H9 (cell line): ENCODE measurements around the gene FAM184A. TPM values are rescaled to one million over a fixed set of nuclear protein-coding genes. Genes with fewer than 3 reads are reported as not detected.

Experiments used
- DNase-seq: peaks from one replicate; pipeline ENCODE4 v3.0.0-alpha.2; 2017
- H2AFZ ChIP-seq: one replicate; pipeline ENCODE4 v1.6.1; 2013; ENCODE audit warnings: mild to moderate bottlenecking, low read length, control low read depth, moderate library complexity
- H2AK5ac ChIP-seq: 2 replicates; pipeline ENCODE4 v1.6.1; 2013; ENCODE audit warnings: low read length, control low read depth, mixed read lengths; ENCODE audit not compliant: insufficient read length
- H2BK120ac ChIP-seq: one replicate; pipeline ENCODE4 v1.6.1; 2013; ENCODE audit warnings: low read depth, mild to moderate bottlenecking, low read length, control low read depth, inconsistent platforms; ENCODE audit not compliant: poor library complexity, severe bottlenecking
- H2BK12ac ChIP-seq: 2 replicates; pipeline ENCODE4 v1.6.1; 2013; ENCODE audit warnings: low read length, control low read depth, mixed read lengths, low read depth; ENCODE audit not compliant: insufficient read length
- H2BK15ac ChIP-seq: 2 replicates; pipeline ENCODE4 v1.6.1; 2013; ENCODE audit warnings: low read depth, low read length, control low read depth
- H2BK20ac ChIP-seq: one replicate; pipeline ENCODE4 v1.6.1; 2013; ENCODE audit warnings: low read depth, mild to moderate bottlenecking, low read length, control low read depth, inconsistent platforms; ENCODE audit not compliant: poor library complexity, severe bottlenecking
- H2BK5ac ChIP-seq: 2 replicates; pipeline ENCODE4 v1.6.1; 2013; ENCODE audit warnings: low read length, control low read depth, mixed read lengths; ENCODE audit not compliant: insufficient read length
- H3K14ac ChIP-seq: 2 replicates; pipeline ENCODE4 v1.6.1; 2013; ENCODE audit warnings: low read length, control low read depth; ENCODE audit not compliant: insufficient read depth
- H3K18ac ChIP-seq: 2 replicates; pipeline ENCODE4 v1.6.1; 2013; ENCODE audit warnings: low read depth, mild to moderate bottlenecking, mixed read lengths, low read length, control low read depth; ENCODE audit not compliant: insufficient read length
- H3K23ac ChIP-seq: 2 replicates; pipeline ENCODE4 v1.6.1; 2013; ENCODE audit warnings: low read length, control low read depth, mixed read lengths, low read depth; ENCODE audit not compliant: insufficient read length
- H3K23me2 ChIP-seq: 2 replicates; pipeline ENCODE4 v1.6.1; 2013; ENCODE audit warnings: low read depth, mild to moderate bottlenecking, mixed read lengths, low read length, control low read depth; ENCODE audit not compliant: insufficient read length, poor library complexity, severe bottlenecking
- H3K27ac ChIP-seq: 2 replicates; pipeline ENCODE4 v1.5.1; 2013; ENCODE audit warnings: low read length, control low read depth, mixed read lengths, low read depth; ENCODE audit not compliant: insufficient read length
- H3K27me3 ChIP-seq: 2 replicates; pipeline ENCODE4 v1.6.1; 2013; ENCODE audit warnings: low read length, control low read depth, inconsistent platforms; ENCODE audit not compliant: insufficient read depth
- H3K4ac ChIP-seq: 2 replicates; pipeline ENCODE4 v1.6.1; 2013; ENCODE audit warnings: low read depth, mild to moderate bottlenecking, control low read depth, inconsistent platforms, low read length, moderate library complexity
- H3K4me1 ChIP-seq: 2 replicates; pipeline ENCODE4 v1.6.1; 2013; ENCODE audit warnings: low read length, control low read depth, inconsistent platforms; ENCODE audit not compliant: insufficient read depth
- H3K4me2 ChIP-seq: 2 replicates; pipeline ENCODE4 v1.6.1; 2013; ENCODE audit warnings: low read length, control low read depth, mixed read lengths; ENCODE audit not compliant: insufficient read length, insufficient read depth
- H3K56ac ChIP-seq: 2 replicates; pipeline ENCODE4 v1.6.1; 2013; ENCODE audit warnings: low read depth, mild to moderate bottlenecking, mixed read lengths, low read length, control low read depth; ENCODE audit not compliant: insufficient read length
- H3K79me1 ChIP-seq: 2 replicates; pipeline ENCODE4 v1.6.1; 2013; ENCODE audit warnings: low read depth, mild to moderate bottlenecking, moderate library complexity, low read length, control low read depth, inconsistent platforms; ENCODE audit not compliant: insufficient read depth, poor library complexity, severe bottlenecking
- H3K79me2 ChIP-seq: 2 replicates; pipeline ENCODE4 v1.6.1; 2013; ENCODE audit warnings: low read length, control low read depth, inconsistent platforms; ENCODE audit not compliant: insufficient read depth
- H3K9ac ChIP-seq: 2 replicates; pipeline ENCODE4 v1.6.1; 2013; ENCODE audit warnings: low read length, control low read depth, mixed read lengths; ENCODE audit not compliant: insufficient read length; ENCODE audit errors: extremely low read depth
- H3K9me3 ChIP-seq: one replicate; pipeline ENCODE4 v1.6.1; 2013; ENCODE audit warnings: low read depth, low read length, inconsistent platforms; ENCODE audit not compliant: control insufficient read depth
- H3T11ph ChIP-seq: one replicate; pipeline ENCODE4 v1.6.1; 2013; ENCODE audit warnings: mild to moderate bottlenecking, low read length, control low read depth, inconsistent platforms
- H4K20me1 ChIP-seq: one replicate; pipeline ENCODE4 v1.6.1; 2013; ENCODE audit not compliant: control insufficient read depth, insufficient read length, insufficient read depth
- H4K5ac ChIP-seq: 2 replicates; pipeline ENCODE4 v1.6.1; 2013; ENCODE audit warnings: low read depth, mild to moderate bottlenecking, mixed read lengths, low read length, control low read depth; ENCODE audit not compliant: insufficient read length
- H4K8ac ChIP-seq: replicated peaks from 2 replicates; pipeline ENCODE4 v1.6.1; 2013; ENCODE audit warnings: low read length, control low read depth, mixed read lengths, low read depth; ENCODE audit not compliant: insufficient read length
- H4K91ac ChIP-seq: 2 replicates; pipeline ENCODE4 v1.6.1; 2013; ENCODE audit warnings: low read depth, mild to moderate bottlenecking, moderate library complexity, mixed read lengths, low read length, control low read depth; ENCODE audit not compliant: insufficient read length
- H3K27ac Mint-ChIP-seq, 3 experiments: 2 replicates in 2 of 3; 3 replicates in 1 of 3; pipeline ENCODE4 v1.8.0; 2020 to 2021; ENCODE audit warnings: mixed read lengths in 3 of 3, mild to moderate bottlenecking in 1 of 3, moderate library complexity in 1 of 3
- H3K27me3 Mint-ChIP-seq: 2 replicates; pipeline ENCODE4 v1.8.0; 2021; ENCODE audit warnings: low read depth, mild to moderate bottlenecking, moderate library complexity, mixed read lengths
- H3K36me3 Mint-ChIP-seq, 3 experiments: 2 replicates in 2 of 3; 3 replicates in 1 of 3; pipeline ENCODE4 v1.8.0; 2020 to 2021; ENCODE audit warnings: low read depth in 3 of 3, mixed read lengths in 3 of 3; ENCODE audit not compliant: insufficient read depth in 1 of 3
- H3K4me1 Mint-ChIP-seq, 2 experiments: 2 replicates each; pipeline ENCODE4 v1.8.0; 2020; ENCODE audit warnings: mixed read lengths in 2 of 2
- H3K4me3 Mint-ChIP-seq, 2 experiments: 2 replicates in 1 of 2; 3 replicates in 1 of 2; pipeline ENCODE4 v1.8.0; 2020 to 2021; ENCODE audit warnings: mild to moderate bottlenecking in 2 of 2, mixed read lengths in 2 of 2, moderate library complexity in 1 of 2
- H3K9me3 Mint-ChIP-seq, 2 experiments: 2 replicates in 1 of 2; 3 replicates in 1 of 2; pipeline ENCODE4 v1.8.0; 2020; ENCODE audit warnings: mild to moderate bottlenecking in 2 of 2, mixed read lengths in 2 of 2, moderate library complexity in 1 of 2
- WGBS: extraction: QIAGEN DNeasy Blood & Tissue Kit; methylation state at CpG from one replicate; pipeline ENCODE4 v1.1.7; 2013; ENCODE audit warnings: missing lambda C conversion rate, low lambda C conversion rate, mixed read lengths; ENCODE audit not compliant: insufficient read length; ENCODE audit errors: extremely low coverage; 5-methylcytosine and 5-hydroxymethylcytosine counted together
- total RNA-seq: library from RNA; stranded (reverse); gene quantifications from 2 replicates; pipeline ENCODE4 v1.2.1, GENCODE V29; 2021
- TF ChIP-seq, protein P1 (sequence below): fragments of 200-600 bp; sonication (generic); conservative IDR thresholded peaks from 3 replicates; pipeline ENCODE4 v1.8.0; 2021; ENCODE audit warnings: antibody characterized with exemption, mild to moderate bottlenecking

Gene FAM184A
- total RNA-seq, 1 experiment from 2014 or later = 11.4 TPM

DNA sequence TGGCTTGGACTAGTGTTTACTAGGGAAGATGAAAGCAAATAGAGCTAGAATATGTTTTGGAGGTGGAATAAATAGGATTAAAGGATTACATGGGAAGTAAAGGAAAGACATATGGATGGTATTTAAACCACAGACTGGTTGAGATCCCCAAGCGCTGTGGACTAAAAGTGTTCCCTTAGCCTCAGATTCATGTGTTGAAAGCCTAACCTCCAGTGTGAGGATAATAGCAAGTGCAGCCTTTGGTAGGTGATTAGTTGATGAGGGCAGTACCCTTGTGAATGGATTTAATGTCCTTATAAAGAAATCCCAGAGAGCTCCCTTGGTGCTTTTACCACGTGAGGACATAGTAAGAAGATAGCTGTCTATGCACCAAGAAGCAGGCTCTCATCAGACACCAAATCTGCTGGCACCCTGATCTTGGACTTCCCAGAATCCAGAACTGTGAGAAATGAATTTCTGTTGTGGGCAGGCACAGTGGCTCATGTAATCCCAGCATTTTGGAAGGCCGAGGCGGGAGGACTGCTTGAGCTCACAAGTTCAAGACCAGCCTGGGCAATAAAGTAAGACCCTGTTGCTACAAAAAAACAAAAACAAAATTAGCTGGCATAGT, 86.2 kb downstream of the FAM184A start:
- no peak overlapping the region for H3T11ph ChIP-seq
- no peak overlapping the region for H3K4me2 ChIP-seq
- Mint-ChIP-seq H3K9me3 (no peaks in the 10 kb centered on the region), H3K4me1 (0 out of 4 replicates have a peak, but pooled peaks cover 0 to 3% of the 10 kb centered on the region in 2 experiments), H3K27ac (peak overlapping the region in 1 of 3 experiments; percentile 7; a peak in 1 of 7 replicates), H3K27me3 (no peaks in the 10 kb centered on the region), H3K4me3 (no peak overlapping the region), H3K36me3 (peaks cover 0 to 4% (median 0%) of the 10 kb centered on the region in 3 experiments; a peak in 3 of 7 replicates)
- no CpG with 5 or more reads among the region's 4 CpGs for WGBS
- H3K56ac ChIP-seq = no peak overlapping the region
- no peak for DNase-seq
- H3K18ac ChIP-seq = no peak overlapping the region
- H2BK12ac ChIP-seq = no peak overlapping the region
- H3K14ac ChIP-seq = no peak overlapping the region
- H4K20me1 ChIP-seq = no peaks in the 10 kb centered on the region
- H2BK5ac ChIP-seq = no peak overlapping the region
- H3K4ac ChIP-seq = no peak overlapping the region
- no peak overlapping the region for H3K9ac ChIP-seq
- no peak overlapping the region for H4K91ac ChIP-seq
- H3K27ac ChIP-seq = no peak overlapping the region
- no peak overlapping the region for H2BK20ac ChIP-seq
- no peaks in the 10 kb centered on the region for H3K23me2 ChIP-seq
- no peaks in the 10 kb centered on the region for H3K4me1 ChIP-seq
- no peaks in the 10 kb centered on the region for H3K27me3 ChIP-seq
- TF ChIP-seq, protein P1, sequence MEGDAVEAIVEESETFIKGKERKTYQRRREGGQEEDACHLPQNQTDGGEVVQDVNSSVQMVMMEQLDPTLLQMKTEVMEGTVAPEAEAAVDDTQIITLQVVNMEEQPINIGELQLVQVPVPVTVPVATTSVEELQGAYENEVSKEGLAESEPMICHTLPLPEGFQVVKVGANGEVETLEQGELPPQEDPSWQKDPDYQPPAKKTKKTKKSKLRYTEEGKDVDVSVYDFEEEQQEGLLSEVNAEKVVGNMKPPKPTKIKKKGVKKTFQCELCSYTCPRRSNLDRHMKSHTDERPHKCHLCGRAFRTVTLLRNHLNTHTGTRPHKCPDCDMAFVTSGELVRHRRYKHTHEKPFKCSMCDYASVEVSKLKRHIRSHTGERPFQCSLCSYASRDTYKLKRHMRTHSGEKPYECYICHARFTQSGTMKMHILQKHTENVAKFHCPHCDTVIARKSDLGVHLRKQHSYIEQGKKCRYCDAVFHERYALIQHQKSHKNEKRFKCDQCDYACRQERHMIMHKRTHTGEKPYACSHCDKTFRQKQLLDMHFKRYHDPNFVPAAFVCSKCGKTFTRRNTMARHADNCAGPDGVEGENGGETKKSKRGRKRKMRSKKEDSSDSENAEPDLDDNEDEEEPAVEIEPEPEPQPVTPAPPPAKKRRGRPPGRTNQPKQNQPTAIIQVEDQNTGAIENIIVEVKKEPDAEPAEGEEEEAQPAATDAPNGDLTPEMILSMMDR = no peak
- H3K9me3 ChIP-seq = no peaks in the 10 kb centered on the region
- no peak overlapping the region for H2BK120ac ChIP-seq
- no peak overlapping the region for H2AFZ ChIP-seq
- no peak overlapping the region for H4K5ac ChIP-seq
- H3K79me2 ChIP-seq = no peaks in the 10 kb centered on the region
- H3K79me1 ChIP-seq = no peaks in the 10 kb centered on the region
- H4K8ac ChIP-seq = no peak overlapping the region
- H2AK5ac ChIP-seq = no peak overlapping the region
- H2BK15ac ChIP-seq = no peak overlapping the region
- no peak overlapping the region for H3K23ac ChIP-seq
